ENCODE measurements around the gene TTLL11. TPM values are rescaled to one million over a fixed set of nuclear protein-coding genes. Genes with fewer than 3 reads are reported as not detected.

TTLL11 gene
- total RNA-seq, 1 experiment from 2014 or later: 2.3 TPM

DNA sequence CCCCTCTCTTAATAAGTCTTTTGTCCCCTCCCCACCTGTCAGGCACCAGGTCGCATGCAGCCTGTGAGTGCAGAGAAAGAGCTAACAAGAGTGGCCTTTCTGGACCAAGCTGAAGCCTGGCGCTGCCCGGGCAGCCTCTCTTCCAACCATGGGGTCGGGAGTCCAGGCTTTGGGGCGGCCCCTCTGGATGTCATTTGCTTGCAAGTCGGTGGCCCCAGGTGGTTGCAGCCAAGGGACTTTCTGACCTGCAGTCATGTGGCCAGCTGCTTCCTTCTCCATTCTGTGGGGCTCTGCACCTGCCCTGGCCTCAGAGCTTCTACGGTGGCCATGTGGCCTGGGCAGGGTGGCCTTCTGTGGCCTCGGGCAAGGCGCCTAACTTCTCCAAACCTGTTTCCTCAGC lies 282.0 kb downstream of the TTLL11 start:
- TF ChIP-seq EZH2 (IDR thresholded peaks at IDR 0.05; ENCODE audit: low read depth): no peak
- TF ChIP-seq, protein P1, sequence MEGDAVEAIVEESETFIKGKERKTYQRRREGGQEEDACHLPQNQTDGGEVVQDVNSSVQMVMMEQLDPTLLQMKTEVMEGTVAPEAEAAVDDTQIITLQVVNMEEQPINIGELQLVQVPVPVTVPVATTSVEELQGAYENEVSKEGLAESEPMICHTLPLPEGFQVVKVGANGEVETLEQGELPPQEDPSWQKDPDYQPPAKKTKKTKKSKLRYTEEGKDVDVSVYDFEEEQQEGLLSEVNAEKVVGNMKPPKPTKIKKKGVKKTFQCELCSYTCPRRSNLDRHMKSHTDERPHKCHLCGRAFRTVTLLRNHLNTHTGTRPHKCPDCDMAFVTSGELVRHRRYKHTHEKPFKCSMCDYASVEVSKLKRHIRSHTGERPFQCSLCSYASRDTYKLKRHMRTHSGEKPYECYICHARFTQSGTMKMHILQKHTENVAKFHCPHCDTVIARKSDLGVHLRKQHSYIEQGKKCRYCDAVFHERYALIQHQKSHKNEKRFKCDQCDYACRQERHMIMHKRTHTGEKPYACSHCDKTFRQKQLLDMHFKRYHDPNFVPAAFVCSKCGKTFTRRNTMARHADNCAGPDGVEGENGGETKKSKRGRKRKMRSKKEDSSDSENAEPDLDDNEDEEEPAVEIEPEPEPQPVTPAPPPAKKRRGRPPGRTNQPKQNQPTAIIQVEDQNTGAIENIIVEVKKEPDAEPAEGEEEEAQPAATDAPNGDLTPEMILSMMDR (conservative IDR thresholded peaks at IDR 0.05): no peak
- no peaks in the 10 kb centered on the region for H3F3A ChIP-seq (ENCODE audit: insufficient read depth, low read depth)
- POLR2A ChIA-PET (ENCODE audit: unreplicated experiment): no interaction called here
- H3K36me3 ChIP-seq (ENCODE audit: low read depth): no peaks in the 10 kb centered on the region
- no peak overlapping the region for H3K4me2 ChIP-seq
- H3K27me3 ChIP-seq (ENCODE audit: insufficient read depth, low read depth): no peaks in the 10 kb centered on the region
- H3K9me2 ChIP-seq (ENCODE audit: insufficient read depth): no peaks in the 10 kb centered on the region
- H4K20me1 ChIP-seq (ENCODE audit: insufficient read depth): no peaks in the 10 kb centered on the region
- no peak overlapping the region for H2AFZ ChIP-seq
- CTCF ChIA-PET: no interaction called here
- H3K27ac ChIP-seq: no peak overlapping the region
- BruUV-seq (replicated peaks): no TSS peak
- no peaks in the 10 kb centered on the region for H3K9me3 ChIP-seq (ENCODE audit: insufficient read depth, low read depth)
- intact Hi-C loops (cut with micrococcal nuclease; ENCODE audit: unreplicated experiment): no loop called here
- no peak for DNase-seq
- H3K4me3 ChIP-seq: no peak overlapping the region
- no peaks in the 10 kb centered on the region for H3K79me2 ChIP-seq (ENCODE audit: low read depth)
- H3K4me1 ChIP-seq (replicated peaks; ENCODE audit: insufficient read depth): no peaks in the 10 kb centered on the region

DNA sequence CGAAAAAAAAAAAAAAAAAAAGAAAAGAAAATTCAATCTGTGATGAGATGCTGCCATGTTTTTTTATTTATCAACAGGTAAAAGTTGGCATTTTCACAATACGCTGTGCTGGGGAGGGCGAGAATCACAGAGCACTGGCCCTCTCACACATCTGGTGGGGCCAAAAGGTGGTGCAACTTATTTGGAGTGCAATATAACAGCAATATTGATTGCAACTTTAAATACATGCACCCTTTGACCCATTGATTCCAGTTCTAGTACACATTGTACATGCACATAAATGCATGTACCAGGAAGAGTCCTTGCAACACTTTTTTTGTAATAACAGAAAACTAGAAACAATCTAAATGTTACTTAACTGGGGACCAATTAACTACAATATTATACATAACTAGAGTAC lies 282.6 kb downstream of the TTLL11 start:
- Histone ChIP-seq H3F3A (ENCODE audit: insufficient read depth, low read depth) (no peaks in the 10 kb centered on the region), H3K36me3 (ENCODE audit: low read depth) (no peaks in the 10 kb centered on the region), H3K9me3 (ENCODE audit: insufficient read depth, low read depth) (no peaks in the 10 kb centered on the region), H2AFZ (no peak overlapping the region), H3K27ac (no peak overlapping the region), H3K27me3 (ENCODE audit: insufficient read depth, low read depth) (no peaks in the 10 kb centered on the region), H3K4me2 (no peak overlapping the region), H3K4me1 (replicated peaks; ENCODE audit: insufficient read depth) (no peaks in the 10 kb centered on the region), H3K9me2 (ENCODE audit: insufficient read depth) (no peaks in the 10 kb centered on the region), H4K20me1 (ENCODE audit: insufficient read depth) (no peaks in the 10 kb centered on the region), H3K79me2 (ENCODE audit: low read depth) (no peaks in the 10 kb centered on the region), H3K4me3 (no peak overlapping the region)
- TF ChIP-seq, protein P1 (conservative IDR thresholded peaks at IDR 0.05): no peak
- TF ChIP-seq EZH2 (IDR thresholded peaks at IDR 0.05; ENCODE audit: low read depth): no peak
- no peak for DNase-seq
- CTCF ChIA-PET: no interaction called here
- no TSS peak for BruUV-seq (replicated peaks)
- intact Hi-C loops (cut with micrococcal nuclease; ENCODE audit: unreplicated experiment): no loop called here
- POLR2A ChIA-PET (ENCODE audit: unreplicated experiment): no interaction called here

DNA sequence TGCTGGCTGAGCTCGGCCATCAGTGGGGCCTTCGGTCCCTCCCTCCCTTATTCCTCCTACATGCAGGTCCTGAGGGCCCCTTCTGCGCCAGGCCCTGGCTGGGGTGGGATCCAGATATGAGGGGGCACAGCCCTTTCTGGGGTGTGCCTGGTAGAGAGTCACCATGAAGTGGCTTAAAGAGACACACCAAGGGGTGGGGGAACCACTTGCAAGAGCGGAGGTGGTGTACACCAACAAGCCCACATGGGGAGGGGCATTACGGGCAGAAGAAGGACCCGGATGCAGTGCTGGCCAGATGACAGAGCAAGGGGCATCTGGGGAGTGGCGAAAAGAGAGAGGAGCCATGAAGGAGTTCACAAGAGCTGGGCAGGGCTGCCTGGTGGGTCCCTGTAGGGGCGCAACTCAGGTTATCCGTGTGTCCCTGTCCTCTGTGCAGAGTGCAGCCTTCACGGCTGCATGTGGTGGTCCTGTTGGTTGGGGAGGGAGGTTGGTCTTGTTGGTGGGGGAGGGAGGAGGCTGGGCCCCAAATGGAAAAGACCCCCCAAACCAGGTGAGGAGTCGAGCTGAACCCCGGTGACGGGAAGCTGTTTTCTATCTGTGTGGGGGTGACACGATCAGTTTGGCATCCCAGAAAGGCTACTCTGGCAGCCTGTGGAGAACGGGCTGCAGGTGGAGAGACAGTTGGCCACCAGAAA lies 283.6 kb downstream of the TTLL11 start:
- CTCF ChIA-PET: no interaction called here
- no peaks in the 10 kb centered on the region for H3F3A ChIP-seq (ENCODE audit: insufficient read depth, low read depth)
- H3K4me1 ChIP-seq (replicated peaks; ENCODE audit: insufficient read depth): no peaks in the 10 kb centered on the region
- no TSS peak for BruUV-seq (replicated peaks)
- no peaks in the 10 kb centered on the region for H4K20me1 ChIP-seq (ENCODE audit: insufficient read depth)
- DNase-seq: no peak
- H3K9me2 ChIP-seq (ENCODE audit: insufficient read depth): no peaks in the 10 kb centered on the region
- H3K27ac ChIP-seq: no peak overlapping the region
- intact Hi-C loops (cut with micrococcal nuclease; ENCODE audit: unreplicated experiment): no loop called here
- TF ChIP-seq, protein P1 (conservative IDR thresholded peaks at IDR 0.05): no peak
- TF ChIP-seq EZH2 (IDR thresholded peaks at IDR 0.05; ENCODE audit: low read depth): no peak
- POLR2A ChIA-PET (ENCODE audit: unreplicated experiment): no interaction called here
- H3K4me3 ChIP-seq: no peak overlapping the region
- no peaks in the 10 kb centered on the region for H3K79me2 ChIP-seq (ENCODE audit: low read depth)
- H3K27me3 ChIP-seq (ENCODE audit: insufficient read depth, low read depth): no peaks in the 10 kb centered on the region
- peaks cover 3% of the 10 kb centered on the region; the same call in 1 of the 2 replicates for H3K9me3 ChIP-seq (ENCODE audit: insufficient read depth, low read depth)
- no peaks in the 10 kb centered on the region for H3K36me3 ChIP-seq (ENCODE audit: low read depth)
- H2AFZ ChIP-seq: no peak overlapping the region
- no peak overlapping the region for H3K4me2 ChIP-seq

All from PC-9 (cell line).